Measurements from ENCODE around the gene R3HCC1L.

DNA sequence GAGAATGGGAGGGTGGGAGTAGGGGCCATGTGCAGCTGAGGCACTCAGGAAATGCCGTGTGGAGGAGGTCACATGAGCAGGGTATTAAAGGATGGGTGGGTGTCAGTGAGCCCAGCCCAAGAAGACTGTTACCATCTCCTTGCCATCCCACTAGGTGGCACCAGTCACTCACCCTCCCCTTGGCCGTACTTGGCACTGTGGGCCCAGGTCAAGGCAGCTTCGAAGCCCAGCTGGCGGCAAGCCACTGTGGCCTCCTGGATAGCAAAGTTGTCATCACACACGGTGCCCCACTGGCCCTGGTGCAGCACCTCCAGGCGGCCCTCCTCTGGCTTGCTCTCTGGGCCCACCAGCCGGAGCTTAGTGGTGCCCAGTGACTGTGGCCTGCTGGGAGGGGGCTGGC, 128.1 kb downstream of the R3HCC1L start:
- TF ChIP-seq, protein P1, sequence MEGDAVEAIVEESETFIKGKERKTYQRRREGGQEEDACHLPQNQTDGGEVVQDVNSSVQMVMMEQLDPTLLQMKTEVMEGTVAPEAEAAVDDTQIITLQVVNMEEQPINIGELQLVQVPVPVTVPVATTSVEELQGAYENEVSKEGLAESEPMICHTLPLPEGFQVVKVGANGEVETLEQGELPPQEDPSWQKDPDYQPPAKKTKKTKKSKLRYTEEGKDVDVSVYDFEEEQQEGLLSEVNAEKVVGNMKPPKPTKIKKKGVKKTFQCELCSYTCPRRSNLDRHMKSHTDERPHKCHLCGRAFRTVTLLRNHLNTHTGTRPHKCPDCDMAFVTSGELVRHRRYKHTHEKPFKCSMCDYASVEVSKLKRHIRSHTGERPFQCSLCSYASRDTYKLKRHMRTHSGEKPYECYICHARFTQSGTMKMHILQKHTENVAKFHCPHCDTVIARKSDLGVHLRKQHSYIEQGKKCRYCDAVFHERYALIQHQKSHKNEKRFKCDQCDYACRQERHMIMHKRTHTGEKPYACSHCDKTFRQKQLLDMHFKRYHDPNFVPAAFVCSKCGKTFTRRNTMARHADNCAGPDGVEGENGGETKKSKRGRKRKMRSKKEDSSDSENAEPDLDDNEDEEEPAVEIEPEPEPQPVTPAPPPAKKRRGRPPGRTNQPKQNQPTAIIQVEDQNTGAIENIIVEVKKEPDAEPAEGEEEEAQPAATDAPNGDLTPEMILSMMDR (conservative IDR thresholded peaks at IDR 0.05 in 1 of 2, IDR thresholded peaks at IDR 0.05 in 1 of 2; ENCODE audit: extremely low read depth in 1 of 2, insufficient read depth in 1 of 2, low read depth in 1 of 2, low read length in 2 of 2): peak; percentile 47 to 82
- TF ChIP-seq EZH2 (IDR thresholded peaks at IDR 0.05; ENCODE audit: borderline replicate concordance, low read length): no peak

Measured in mammary epithelial cell (primary cell).